OCI-LY1 (cell line): ENCODE measurements around the gene MCHR1.

Experiments used
- EZH2 ChIP-seq: fragments of 200-600 bp; sonication (generic), shearing (Covaris generic); IDR thresholded peaks from 2 replicates; pipeline ENCODE4 v1.8.0; 2017; ENCODE audit warnings: borderline replicate concordance, mixed run types, mild to moderate bottlenecking, antibody characterized with exemption, low read length, moderate library complexity, mixed read lengths
- TF ChIP-seq, protein P1 (sequence below): fragments of 200-600 bp; sonication (generic), shearing (Covaris generic); IDR thresholded peaks from 2 replicates; pipeline ENCODE4 v1.5.1; 2017; ENCODE audit warnings: mild to moderate bottlenecking, antibody characterized with exemption, low read length, moderate library complexity, mixed read lengths

DNA sequence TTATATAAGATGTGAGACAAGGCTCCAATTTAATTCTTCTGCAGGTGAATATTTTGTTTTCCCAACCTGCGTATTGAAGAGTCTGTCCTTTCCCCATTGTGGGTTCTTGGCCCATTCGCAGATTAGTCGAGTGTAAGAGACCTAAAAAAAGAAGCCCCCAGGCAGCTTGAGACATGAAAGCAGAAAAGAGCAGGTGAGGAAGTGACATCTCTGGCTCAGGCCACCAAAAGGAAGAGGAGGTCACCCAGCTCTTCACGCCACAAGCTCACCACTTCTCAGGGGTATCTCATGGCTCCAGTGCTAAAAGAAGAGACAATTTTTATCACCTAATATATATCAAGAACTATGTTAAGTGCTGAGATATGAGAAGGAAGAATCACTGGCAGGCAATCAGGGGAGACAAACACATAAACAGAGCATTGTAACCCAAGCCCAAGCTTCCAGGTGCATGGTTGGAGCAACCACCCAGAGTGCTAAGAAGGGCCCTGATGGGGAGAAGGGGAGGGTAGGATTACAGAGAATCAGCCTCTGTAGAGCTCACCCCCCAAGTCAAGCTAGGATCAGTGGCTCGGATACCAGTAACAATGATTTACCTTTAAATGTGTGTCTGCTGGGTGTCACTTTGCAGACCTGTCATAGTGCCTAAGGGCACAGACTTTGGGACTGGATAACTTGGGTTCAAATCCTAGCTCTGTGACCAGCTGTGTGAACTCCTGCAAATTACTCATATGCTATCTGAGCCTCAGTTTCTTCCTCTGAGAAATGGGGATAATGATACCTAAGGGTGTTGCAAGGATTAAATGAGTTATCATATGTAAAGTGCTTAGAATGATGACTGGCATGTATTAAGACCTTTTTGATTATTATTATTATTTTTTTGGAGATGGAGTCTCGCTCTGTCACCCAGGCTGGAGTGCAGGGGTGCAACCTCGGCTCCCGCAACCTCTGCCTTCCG, 39.2 kb downstream of the MCHR1 start:
- TF ChIP-seq, protein P1, sequence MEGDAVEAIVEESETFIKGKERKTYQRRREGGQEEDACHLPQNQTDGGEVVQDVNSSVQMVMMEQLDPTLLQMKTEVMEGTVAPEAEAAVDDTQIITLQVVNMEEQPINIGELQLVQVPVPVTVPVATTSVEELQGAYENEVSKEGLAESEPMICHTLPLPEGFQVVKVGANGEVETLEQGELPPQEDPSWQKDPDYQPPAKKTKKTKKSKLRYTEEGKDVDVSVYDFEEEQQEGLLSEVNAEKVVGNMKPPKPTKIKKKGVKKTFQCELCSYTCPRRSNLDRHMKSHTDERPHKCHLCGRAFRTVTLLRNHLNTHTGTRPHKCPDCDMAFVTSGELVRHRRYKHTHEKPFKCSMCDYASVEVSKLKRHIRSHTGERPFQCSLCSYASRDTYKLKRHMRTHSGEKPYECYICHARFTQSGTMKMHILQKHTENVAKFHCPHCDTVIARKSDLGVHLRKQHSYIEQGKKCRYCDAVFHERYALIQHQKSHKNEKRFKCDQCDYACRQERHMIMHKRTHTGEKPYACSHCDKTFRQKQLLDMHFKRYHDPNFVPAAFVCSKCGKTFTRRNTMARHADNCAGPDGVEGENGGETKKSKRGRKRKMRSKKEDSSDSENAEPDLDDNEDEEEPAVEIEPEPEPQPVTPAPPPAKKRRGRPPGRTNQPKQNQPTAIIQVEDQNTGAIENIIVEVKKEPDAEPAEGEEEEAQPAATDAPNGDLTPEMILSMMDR, result no peak
- TF ChIP-seq EZH2, result no peak
